OCI-LY1 (cell line): Measurements from ENCODE around the gene LMTK3.

Experiments
- CTCF ChIP-seq: fragments of 200-600 bp; sonication (generic), shearing (Covaris generic); IDR thresholded peaks from 2 replicates; pipeline ENCODE4 v1.5.1; 2017; ENCODE audit warnings: mild to moderate bottlenecking, antibody characterized with exemption, low read length, moderate library complexity, mixed read lengths
- EZH2 ChIP-seq: fragments of 200-600 bp; sonication (generic), shearing (Covaris generic); IDR thresholded peaks from 2 replicates; pipeline ENCODE4 v1.8.0; 2017; ENCODE audit warnings: borderline replicate concordance, mixed run types, mild to moderate bottlenecking, antibody characterized with exemption, low read length, moderate library complexity, mixed read lengths

GRCh38 chr19:48553676-48554384 lies 42.2 kb upstream of the LMTK3 start:
- TF ChIP-seq CTCF, result no peak
- no peak for TF ChIP-seq EZH2
